Subcutaneous adipose tissue (tissue), 4 donors: ENCODE results near the gene NTN1. TPM values are rescaled to one million over a fixed set of nuclear protein-coding genes. Genes with fewer than 3 reads are reported as not detected.

Experiments
- total RNA-seq, 4 donors: library from RNA; depleted of rRNA; stranded (reverse); fragments of >200 nt; gene quantifications; one replicate each; pipeline ENCODE4 v1.1.0, GENCODE V29; 2016
- TF ChIP-seq, protein P1 (sequence below): fragments of 450-650 bp; IDR thresholded peaks from one replicate; pipeline ENCODE4 v1.5.1; 2016; ENCODE audit warnings: low read depth, mild to moderate bottlenecking, control low read depth, antibody characterized with exemption, moderate library complexity

Gene NTN1
- total RNA-seq, 4 donors from 2014 or later: 0.85 to 7.9 (median 3.2) TPM

DNA sequence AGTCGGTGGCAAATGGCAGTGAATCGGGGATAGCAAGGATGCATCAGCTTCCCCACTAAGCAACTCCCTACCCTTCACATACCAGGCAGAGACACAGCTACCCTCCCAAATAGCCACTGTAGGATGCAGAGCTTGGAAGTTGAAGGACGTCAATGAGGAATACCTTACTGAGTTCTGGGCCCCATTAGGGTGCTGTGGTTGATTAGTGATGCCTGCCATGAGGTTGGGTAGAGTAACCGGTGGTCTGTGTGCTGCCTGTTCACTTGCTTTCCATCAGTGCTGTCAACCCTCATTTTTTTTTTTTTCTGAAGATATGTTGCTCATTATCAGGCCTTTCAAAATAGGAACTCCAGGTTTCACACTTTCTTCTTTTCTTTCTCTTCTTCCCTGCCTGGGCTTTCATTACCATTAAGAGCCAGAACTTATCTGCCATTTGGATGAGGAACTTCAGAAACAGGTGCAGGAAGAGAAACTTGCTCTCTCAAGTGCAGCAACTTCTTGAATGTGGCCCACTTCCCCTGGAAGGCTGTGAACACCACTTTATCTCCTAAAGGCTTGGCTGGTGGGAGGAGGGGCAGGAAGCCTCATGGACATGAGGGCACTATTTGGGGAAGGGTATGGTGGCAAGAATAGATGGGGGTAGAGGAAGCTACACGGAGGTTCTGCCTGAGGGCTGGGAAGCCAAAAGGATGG lies 183.5 kb downstream of the NTN1 start:
- TF ChIP-seq, protein P1, sequence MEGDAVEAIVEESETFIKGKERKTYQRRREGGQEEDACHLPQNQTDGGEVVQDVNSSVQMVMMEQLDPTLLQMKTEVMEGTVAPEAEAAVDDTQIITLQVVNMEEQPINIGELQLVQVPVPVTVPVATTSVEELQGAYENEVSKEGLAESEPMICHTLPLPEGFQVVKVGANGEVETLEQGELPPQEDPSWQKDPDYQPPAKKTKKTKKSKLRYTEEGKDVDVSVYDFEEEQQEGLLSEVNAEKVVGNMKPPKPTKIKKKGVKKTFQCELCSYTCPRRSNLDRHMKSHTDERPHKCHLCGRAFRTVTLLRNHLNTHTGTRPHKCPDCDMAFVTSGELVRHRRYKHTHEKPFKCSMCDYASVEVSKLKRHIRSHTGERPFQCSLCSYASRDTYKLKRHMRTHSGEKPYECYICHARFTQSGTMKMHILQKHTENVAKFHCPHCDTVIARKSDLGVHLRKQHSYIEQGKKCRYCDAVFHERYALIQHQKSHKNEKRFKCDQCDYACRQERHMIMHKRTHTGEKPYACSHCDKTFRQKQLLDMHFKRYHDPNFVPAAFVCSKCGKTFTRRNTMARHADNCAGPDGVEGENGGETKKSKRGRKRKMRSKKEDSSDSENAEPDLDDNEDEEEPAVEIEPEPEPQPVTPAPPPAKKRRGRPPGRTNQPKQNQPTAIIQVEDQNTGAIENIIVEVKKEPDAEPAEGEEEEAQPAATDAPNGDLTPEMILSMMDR: no peak

DNA sequence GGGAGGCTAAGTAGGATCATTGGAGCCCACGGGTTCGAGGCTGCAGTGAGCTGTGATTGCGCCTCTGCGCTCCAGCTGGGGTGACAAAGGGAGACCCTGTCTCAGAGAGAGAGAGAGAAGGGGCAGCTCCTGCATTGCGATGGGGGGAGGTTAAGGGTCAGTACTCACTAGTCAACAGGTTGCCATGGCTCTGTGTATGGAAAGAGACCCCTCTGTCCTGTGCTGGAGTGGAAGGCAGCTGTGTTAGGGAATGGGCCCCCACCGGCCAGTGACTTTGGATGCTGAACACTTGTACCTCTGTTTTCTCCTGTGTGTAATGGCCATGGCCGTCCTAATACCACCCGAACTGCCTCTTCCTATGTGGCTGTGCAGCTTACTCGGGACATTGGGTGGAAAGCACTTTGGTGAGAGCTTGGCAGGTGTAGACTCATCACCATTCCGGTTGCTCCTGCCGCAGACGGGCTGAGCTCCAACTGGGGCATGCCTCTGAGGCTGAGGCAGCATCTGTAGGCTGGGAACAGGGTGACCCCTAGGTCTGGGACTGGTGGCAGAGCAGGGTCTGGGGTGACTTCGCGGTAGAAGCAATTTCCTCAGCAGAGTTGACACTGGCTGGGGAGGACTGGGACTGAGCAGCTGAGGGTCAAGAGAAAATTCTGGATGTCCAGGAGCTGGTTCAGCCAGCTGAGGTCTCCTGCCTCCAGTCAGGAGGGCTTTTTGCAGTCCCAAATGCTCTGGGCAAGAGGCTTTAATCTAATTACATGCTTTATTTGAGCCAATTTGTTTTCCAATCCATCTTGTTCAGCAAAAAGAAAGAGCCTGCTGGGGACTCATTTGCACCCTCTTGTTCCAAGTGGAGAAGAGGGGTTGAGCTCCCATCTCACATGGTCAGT lies 184.5 kb downstream of the NTN1 start:
- TF ChIP-seq, protein P1: no peak

DNA sequence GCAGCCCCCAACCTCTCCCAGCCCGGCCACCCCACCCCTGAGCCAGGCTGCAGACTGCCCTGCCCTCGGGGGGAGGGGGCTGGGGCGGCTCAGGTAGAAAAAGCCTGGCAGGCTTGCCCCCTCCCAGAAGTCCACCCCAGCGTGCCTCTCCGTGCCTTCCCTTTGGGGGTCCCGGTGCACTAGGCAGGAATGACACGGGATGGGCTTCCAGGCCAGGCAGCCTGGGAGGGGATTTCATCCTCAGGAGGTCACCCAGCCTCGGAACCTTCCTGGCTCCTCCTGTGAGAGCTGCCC lies 185.0 kb downstream of the NTN1 start:
- TF ChIP-seq, protein P1: no peak

DNA sequence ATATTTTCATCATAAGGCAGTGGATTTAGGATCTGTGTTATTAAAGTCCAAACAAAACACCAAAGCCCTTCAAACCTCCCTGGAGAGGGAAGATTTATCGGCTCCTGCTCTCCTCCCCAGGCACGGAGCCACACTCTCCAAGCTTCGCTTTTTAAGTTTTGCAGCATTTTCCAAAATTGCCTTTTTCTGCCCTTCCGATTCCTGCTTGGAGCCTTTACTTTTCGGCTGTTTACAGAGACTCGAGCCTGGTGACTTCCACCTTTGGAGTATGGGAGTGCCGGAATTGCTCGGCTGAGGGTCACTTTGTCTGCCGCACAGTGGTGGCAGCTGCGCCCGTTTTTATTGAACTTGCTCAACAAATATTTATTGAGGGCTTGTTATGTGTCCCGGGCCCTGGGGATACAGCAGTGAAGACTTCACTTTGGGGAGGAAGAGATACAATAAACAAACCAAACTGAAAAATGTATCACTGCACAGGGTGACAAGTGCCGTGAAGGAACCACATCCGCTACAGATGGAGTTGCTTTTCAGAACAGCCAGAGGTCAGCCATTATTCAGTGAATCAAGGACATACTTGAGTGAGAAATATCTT lies 185.5 kb downstream of the NTN1 start:
- TF ChIP-seq, protein P1: no peak

DNA sequence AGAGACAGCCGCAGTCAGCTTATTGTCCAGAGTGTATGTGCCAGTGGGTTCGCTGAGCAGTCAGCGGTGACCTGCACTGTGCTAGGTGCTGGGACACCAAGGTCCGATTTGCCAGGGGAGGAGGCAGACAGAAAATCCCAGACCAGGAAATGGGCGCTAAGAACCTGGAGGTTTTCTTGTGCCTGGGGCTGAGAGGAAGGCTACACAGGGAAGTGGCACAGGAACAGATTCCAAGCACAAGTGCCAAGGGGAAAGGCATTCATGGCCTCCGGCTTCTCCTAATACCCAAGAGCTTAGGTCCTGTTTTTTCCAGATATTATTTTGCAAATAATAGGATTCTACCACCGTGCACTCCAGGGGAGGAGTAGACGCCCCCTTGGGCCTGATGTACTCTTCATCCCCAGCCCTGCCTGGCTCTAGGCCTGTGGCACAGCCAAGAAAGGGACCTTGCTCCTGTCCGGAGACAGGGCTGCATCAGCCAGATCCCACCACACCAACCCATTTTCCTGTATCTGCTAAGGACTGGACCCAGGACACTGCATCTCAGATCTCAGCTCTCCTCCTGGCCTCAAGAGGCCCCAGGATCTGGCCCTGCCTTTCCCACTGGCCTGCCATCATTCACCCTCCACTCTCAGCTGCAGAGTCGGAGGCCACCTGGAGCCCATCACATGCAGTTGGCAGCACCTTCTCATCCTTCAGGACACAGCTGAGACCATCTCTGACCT lies 187.2 kb downstream of the NTN1 start:
- TF ChIP-seq, protein P1: no peak

DNA sequence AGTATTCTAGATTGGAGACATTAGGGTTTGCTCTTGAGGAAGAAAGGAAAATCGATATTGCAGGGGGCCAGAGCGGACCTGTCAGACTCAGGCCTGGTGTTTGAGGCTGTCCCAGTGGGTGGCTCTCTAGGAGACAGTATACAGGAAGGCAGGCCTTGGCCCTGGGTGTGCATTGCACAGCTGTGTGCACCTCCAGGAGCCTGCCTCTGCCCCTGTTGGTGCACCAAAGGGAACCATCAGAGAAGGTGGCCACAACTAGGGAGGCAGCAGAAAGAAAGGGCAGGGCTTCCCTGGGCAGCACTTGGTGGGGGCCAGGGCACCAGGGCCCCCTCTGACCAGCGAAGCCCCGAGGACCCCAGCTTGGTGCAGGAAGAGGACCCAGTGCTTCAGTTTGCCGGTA lies 188.0 kb downstream of the NTN1 start:
- TF ChIP-seq, protein P1: no peak
